ENCODE results near the gene PRX.
A peak's percentile ranks its signal among the peaks of the same experiment; 100 is the strongest.
"Not testable (repeated sequence)": the region's sequence is repeated elsewhere in the genome, so short reads cannot be mapped to it uniquely, and the experiment has no call there.

PRX gene, protein sequence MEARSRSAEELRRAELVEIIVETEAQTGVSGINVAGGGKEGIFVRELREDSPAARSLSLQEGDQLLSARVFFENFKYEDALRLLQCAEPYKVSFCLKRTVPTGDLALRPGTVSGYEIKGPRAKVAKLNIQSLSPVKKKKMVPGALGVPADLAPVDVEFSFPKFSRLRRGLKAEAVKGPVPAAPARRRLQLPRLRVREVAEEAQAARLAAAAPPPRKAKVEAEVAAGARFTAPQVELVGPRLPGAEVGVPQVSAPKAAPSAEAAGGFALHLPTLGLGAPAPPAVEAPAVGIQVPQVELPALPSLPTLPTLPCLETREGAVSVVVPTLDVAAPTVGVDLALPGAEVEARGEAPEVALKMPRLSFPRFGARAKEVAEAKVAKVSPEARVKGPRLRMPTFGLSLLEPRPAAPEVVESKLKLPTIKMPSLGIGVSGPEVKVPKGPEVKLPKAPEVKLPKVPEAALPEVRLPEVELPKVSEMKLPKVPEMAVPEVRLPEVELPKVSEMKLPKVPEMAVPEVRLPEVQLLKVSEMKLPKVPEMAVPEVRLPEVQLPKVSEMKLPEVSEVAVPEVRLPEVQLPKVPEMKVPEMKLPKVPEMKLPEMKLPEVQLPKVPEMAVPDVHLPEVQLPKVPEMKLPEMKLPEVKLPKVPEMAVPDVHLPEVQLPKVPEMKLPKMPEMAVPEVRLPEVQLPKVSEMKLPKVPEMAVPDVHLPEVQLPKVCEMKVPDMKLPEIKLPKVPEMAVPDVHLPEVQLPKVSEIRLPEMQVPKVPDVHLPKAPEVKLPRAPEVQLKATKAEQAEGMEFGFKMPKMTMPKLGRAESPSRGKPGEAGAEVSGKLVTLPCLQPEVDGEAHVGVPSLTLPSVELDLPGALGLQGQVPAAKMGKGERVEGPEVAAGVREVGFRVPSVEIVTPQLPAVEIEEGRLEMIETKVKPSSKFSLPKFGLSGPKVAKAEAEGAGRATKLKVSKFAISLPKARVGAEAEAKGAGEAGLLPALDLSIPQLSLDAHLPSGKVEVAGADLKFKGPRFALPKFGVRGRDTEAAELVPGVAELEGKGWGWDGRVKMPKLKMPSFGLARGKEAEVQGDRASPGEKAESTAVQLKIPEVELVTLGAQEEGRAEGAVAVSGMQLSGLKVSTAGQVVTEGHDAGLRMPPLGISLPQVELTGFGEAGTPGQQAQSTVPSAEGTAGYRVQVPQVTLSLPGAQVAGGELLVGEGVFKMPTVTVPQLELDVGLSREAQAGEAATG (N-terminal part only)

DNA sequence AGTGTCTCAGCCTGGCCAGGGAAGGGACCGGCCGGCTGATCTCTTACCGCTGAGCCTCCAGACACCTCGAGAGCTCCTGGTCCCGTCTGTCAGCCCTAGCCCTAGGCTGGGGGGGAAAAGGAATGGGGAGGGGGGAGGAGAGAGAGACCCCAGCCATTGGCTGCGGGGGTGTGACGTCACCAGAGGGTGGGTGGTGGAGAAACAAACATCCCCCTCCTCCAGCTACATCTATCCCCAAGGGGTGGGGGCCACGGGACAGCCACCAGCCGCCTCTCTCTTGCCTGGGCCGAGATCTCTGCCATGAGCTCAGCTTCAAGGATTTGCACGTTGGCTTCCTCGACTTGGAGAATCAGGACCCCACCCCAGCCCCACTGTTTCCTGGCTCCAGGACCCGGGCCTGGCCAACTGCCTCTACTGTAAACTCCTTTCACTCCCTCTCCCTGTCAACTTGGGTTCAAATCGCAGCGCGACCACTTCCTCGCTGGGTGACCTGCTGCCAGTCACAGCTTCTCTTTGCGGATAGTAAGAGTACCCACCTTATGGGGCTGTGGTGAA lies at the start of gene PRX:
PRX (minus strand) TSS at position 88 of the 555 bp plus-strand sequence. CDS start 5,446 bp downstream, outside the sequence.
- Histone ChIP-seq H3K27me3 (ENCODE audit: control insufficient read depth in 1 of 2, insufficient read depth in 2 of 2, low read length in 2 of 2) (no peaks in the 10 kb centered on the region), H3K36me3 (ENCODE audit: control insufficient read depth in 1 of 2, insufficient read depth in 2 of 2, low read length in 2 of 2) (no peaks in the 10 kb centered on the region), H3K4me1 (ENCODE audit: control insufficient read depth in 1 of 2, insufficient read depth in 2 of 2, low read length in 2 of 2) (peaks cover 11 to 16% of the 10 kb centered on the region in 2 donors), H3K4me3 (ENCODE audit: low read depth in 1 of 2, low read length in 2 of 2) (no peak within 1 kb of the TSS), H3K27ac (ENCODE audit: low read depth, low read length) (no peak within 1 kb of the TSS), H3K9me3 (ENCODE audit: control insufficient read depth in 1 of 2, low read length in 2 of 2) (no peaks in the 10 kb centered on the region), H3K9ac (ENCODE audit: low read depth in 1 of 2, low read length in 2 of 2) (no peak within 1 kb of the TSS)

DNA sequence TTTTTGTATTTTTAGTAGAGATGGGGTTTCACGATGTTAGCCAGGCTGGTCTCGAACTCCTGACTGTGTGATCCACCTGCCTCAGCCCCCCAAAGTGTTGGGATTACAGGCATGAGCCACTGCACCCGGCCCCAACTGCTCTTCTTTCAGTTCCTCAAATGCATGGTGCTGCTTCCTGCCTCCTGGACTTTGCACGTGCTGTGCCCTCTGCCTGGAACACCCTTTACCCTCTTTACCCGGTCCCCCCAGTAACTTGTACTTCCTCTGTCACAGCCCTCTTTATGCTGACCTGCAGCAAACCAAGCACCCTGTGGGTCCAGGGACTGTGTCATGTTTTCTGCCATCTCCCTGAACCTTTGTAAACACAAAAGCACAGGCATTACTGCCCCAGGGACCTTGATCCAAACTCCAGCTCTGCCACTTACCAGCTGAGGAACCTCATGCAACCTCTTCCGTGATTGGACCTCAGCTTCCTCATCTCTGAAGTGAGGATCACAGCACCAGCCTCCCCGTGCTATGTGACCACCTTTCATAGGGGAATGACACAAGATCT lies 48.6 kb upstream of the PRX start:
- Histone ChIP-seq H3K9ac (ENCODE audit: low read depth in 1 of 2, low read length in 2 of 2) (no peak overlapping the region), H3K27me3 (ENCODE audit: control insufficient read depth in 1 of 2, insufficient read depth in 2 of 2, low read length in 2 of 2) (peaks cover 4 to 5% of the 10 kb centered on the region in 2 donors)

DNA sequence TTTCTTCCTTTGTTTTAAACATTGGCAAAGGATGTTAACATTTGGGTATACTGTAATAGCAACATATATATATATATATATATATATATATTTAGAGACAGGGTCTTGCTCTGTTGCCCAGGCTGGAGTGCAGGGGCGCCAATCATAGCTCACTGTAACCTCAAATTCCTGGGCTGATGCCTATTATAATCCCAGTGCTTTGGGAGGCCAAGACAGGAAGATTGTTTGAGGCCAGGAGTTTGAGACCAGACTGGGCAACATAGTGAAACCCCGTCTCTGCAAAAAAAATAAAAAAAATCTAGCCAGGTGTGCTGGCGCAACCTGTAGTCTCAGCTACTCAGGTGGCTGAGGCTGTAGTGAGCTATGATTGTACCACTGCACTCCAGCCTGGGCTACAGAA lies 47.0 kb upstream of the PRX start:
- Histone ChIP-seq H3K36me3 (ENCODE audit: control insufficient read depth in 1 of 2, insufficient read depth in 2 of 2, low read length in 2 of 2) (peaks cover 0 to 3% of the 10 kb centered on the region in 2 donors), H3K27ac (ENCODE audit: low read depth, low read length) (no peak overlapping the region), H3K4me3 (ENCODE audit: low read depth in 1 of 2, low read length in 2 of 2) (no peak overlapping the region), H3K9ac (ENCODE audit: low read depth in 1 of 2, low read length in 2 of 2) (no peak overlapping the region), H3K27me3 (ENCODE audit: control insufficient read depth in 1 of 2, insufficient read depth in 2 of 2, low read length in 2 of 2) (no peaks in the 10 kb centered on the region), H3K4me1 (ENCODE audit: control insufficient read depth in 1 of 2, insufficient read depth in 2 of 2, low read length in 2 of 2) (peaks cover 14 to 22% of the 10 kb centered on the region in 2 donors), H3K9me3 (ENCODE audit: control insufficient read depth in 1 of 2, low read length in 2 of 2) (no peaks in the 10 kb centered on the region)

More for the DNA sequence above, 48.6 kb upstream of the PRX start:
- H3K9me3 ChIP-seq (ENCODE audit: control insufficient read depth in 1 of 2, low read length in 2 of 2): no peaks in the 10 kb centered on the region
- peak overlapping the region; percentile 44 for H3K27ac ChIP-seq (ENCODE audit: low read depth, low read length)
- peaks cover 26 to 30% of the 10 kb centered on the region in 2 donors for H3K4me1 ChIP-seq (ENCODE audit: control insufficient read depth in 1 of 2, insufficient read depth in 2 of 2, low read length in 2 of 2)
- H3K36me3 ChIP-seq (ENCODE audit: control insufficient read depth in 1 of 2, insufficient read depth in 2 of 2, low read length in 2 of 2): no peaks in the 10 kb centered on the region
- peak overlapping the region; percentile 11 to 16 for H3K4me3 ChIP-seq (ENCODE audit: low read depth in 1 of 2, low read length in 2 of 2)

DNA sequence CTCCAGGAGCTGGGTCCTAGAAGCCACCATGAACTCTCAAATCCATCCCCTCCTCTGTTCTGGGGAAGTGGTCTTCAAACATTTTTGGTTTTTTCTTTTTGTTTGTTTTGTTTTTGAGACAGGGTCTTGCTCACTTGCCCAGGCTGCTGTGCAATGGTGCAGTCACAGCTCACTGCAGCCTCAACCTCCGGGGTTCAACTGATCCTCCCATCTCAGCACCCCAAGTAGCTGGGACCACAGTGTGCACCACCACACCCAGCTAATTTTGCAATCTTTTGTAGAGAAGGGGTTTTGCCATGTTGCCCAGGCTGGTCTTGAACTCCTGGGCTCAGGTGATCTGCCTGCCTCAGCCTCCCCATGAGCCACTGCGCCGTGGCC lies 45.4 kb upstream of the PRX start:
- Histone ChIP-seq H3K9me3 (ENCODE audit: control insufficient read depth in 1 of 2, low read length in 2 of 2) (no peaks in the 10 kb centered on the region), H3K27me3 (ENCODE audit: control insufficient read depth in 1 of 2, insufficient read depth in 2 of 2, low read length in 2 of 2) (no peaks in the 10 kb centered on the region), H3K9ac (ENCODE audit: low read depth in 1 of 2, low read length in 2 of 2) (no peak overlapping the region), H3K4me1 (ENCODE audit: control insufficient read depth in 1 of 2, insufficient read depth in 2 of 2, low read length in 2 of 2) (peaks cover 6 to 12% of the 10 kb centered on the region in 2 donors), H3K27ac (ENCODE audit: low read depth, low read length) (no peak overlapping the region), H3K36me3 (ENCODE audit: control insufficient read depth in 1 of 2, insufficient read depth in 2 of 2, low read length in 2 of 2) (peaks cover 0 to 4% of the 10 kb centered on the region in 2 donors), H3K4me3 (ENCODE audit: low read depth in 1 of 2, low read length in 2 of 2) (no peak overlapping the region)

DNA sequence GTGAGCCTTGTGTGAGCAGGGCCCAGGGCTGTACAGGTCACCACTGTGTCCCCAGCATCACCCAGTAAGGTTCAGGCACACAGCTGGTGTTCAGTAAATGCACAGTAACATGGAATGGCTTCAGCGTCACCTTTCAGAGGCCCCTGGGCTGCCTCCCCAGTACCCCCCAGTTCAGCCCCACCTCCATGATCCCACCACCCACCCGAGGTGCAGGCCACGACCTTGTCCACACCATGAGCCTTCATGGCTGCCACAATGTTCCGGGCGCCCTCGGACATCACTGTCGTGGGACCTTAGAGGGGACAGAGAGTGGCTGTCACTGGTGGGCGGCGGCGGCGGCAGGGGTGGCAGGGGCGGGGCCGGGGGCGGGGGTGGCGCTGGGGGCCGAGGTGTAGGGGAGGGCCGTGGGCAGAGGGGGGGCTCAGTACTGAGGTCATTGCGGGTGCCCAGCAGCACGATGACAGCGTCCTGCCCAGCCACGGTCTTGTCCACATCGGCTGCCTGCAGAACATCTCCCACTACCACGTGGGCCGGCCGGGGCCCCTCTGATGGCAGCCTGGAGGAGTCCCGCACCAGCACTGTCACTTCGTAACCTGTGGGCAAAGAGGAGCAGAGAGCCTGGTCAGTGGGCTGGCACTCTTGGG lies 44.9 kb upstream of the PRX start:
- Histone ChIP-seq H3K9ac (ENCODE audit: low read depth in 1 of 2, low read length in 2 of 2) (no peak overlapping the region), H3K27ac (ENCODE audit: low read depth, low read length) (no peak overlapping the region), H3K36me3 (ENCODE audit: control insufficient read depth in 1 of 2, insufficient read depth in 2 of 2, low read length in 2 of 2) (peaks cover 0 to 4% of the 10 kb centered on the region in 2 donors), H3K9me3 (ENCODE audit: control insufficient read depth in 1 of 2, low read length in 2 of 2) (no peaks in the 10 kb centered on the region), H3K27me3 (ENCODE audit: control insufficient read depth in 1 of 2, insufficient read depth in 2 of 2, low read length in 2 of 2) (no peaks in the 10 kb centered on the region), H3K4me1 (ENCODE audit: control insufficient read depth in 1 of 2, insufficient read depth in 2 of 2, low read length in 2 of 2) (peaks cover 6 to 11% of the 10 kb centered on the region in 2 donors), H3K4me3 (ENCODE audit: low read depth in 1 of 2, low read length in 2 of 2) (no peak overlapping the region)

DNA sequence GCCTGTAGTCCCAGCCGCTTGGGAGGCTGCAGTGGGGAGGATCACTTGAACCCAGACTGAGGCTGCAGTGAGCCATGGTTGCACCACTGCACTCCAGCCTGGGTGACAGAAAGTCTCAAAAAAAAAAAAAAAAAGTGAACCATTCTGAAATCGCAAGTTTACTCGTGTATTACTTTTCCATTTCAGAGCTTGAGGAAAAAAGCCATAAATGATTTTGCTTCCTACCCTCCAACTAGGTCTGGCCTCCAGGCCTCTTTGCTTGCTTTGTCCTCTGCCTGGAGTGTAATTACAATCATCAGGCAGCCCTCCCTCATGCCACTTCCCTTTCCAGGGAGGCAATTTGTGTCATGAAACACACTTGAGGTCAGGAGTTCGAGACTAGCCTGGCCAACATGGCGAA lies 43.9 kb upstream of the PRX start:
- no peak overlapping the region for H3K27ac ChIP-seq (ENCODE audit: low read depth, low read length)
- no peaks in the 10 kb centered on the region for H3K9me3 ChIP-seq (ENCODE audit: control insufficient read depth in 1 of 2, low read length in 2 of 2)
- peaks cover 6 to 7% of the 10 kb centered on the region in 2 donors for H3K4me1 ChIP-seq (ENCODE audit: control insufficient read depth in 1 of 2, insufficient read depth in 2 of 2, low read length in 2 of 2)
- no peak overlapping the region for H3K4me3 ChIP-seq (ENCODE audit: low read depth in 1 of 2, low read length in 2 of 2)
- H3K27me3 ChIP-seq (ENCODE audit: control insufficient read depth in 1 of 2, insufficient read depth in 2 of 2, low read length in 2 of 2): no peaks in the 10 kb centered on the region
- H3K36me3 ChIP-seq (ENCODE audit: control insufficient read depth in 1 of 2, insufficient read depth in 2 of 2, low read length in 2 of 2): peaks cover 0 to 4% of the 10 kb centered on the region in 2 donors
- no peak overlapping the region for H3K9ac ChIP-seq (ENCODE audit: low read depth in 1 of 2, low read length in 2 of 2)

DNA sequence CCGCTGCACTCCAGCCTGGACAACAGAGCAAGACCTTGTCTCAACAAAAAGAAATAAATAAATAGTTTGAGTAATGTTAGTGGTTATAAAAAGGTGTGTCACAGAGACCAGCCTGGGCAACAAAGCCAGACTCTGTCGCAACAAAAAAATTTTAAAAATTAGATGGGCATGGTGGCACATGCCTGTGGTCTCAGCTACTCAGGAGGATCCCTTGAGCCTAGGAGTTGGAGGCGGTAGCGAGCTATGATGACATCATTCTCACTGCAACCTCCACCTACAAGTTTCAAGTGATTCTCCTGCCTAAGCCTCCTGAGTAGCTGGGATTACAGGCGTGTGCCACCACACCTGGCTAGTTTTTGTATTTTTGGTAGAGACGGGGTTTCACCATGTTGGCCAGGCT lies 40.8 kb upstream of the PRX start:
- not testable (repeated sequence) for H3K4me3 ChIP-seq (ENCODE audit: low read depth in 1 of 2, low read length in 2 of 2); H3K9me3 ChIP-seq (ENCODE audit: control insufficient read depth in 1 of 2, low read length in 2 of 2); H3K9ac ChIP-seq (ENCODE audit: low read depth in 1 of 2, low read length in 2 of 2); H3K4me1 ChIP-seq (ENCODE audit: control insufficient read depth in 1 of 2, insufficient read depth in 2 of 2, low read length in 2 of 2); H3K27me3 ChIP-seq (ENCODE audit: control insufficient read depth in 1 of 2, insufficient read depth in 2 of 2, low read length in 2 of 2); H3K27ac ChIP-seq (ENCODE audit: low read depth, low read length)
- peaks cover 0 to 10% of the 10 kb centered on the region in 2 donors for H3K36me3 ChIP-seq (ENCODE audit: control insufficient read depth in 1 of 2, insufficient read depth in 2 of 2, low read length in 2 of 2)

DNA sequence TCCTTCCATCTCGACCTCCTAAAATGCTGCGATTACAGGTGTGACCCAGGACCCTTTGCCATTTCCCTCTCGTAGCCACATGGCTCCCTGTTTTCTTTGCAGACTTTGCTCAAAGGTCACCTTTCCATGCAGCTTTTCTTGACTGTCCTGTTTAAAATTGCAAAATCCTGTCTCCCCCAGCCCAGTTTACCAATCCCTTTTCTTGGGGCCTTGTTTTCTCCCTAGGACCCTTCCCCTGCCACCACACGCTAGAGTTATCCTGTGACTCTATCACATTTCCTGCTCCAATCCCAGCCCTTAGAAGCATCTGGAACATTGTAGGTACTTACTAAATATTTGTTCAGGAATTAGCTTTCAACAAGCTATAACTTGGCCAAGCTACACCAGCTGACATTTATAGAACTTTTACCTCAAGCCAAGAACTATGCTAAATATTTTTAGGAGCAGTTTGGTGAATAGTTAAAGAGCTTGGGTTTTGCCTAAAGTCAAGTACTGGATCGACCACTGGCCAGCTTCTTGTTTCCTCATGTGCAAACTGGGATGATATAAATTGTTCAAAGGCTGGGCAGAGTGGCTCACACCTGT lies 40.1 kb upstream of the PRX start:
- H3K9ac ChIP-seq (ENCODE audit: low read depth in 1 of 2, low read length in 2 of 2): no peak overlapping the region
- no peaks in the 10 kb centered on the region for H3K27me3 ChIP-seq (ENCODE audit: control insufficient read depth in 1 of 2, insufficient read depth in 2 of 2, low read length in 2 of 2)
- no peaks in the 10 kb centered on the region for H3K4me1 ChIP-seq (ENCODE audit: control insufficient read depth in 1 of 2, insufficient read depth in 2 of 2, low read length in 2 of 2)
- no peaks in the 10 kb centered on the region for H3K9me3 ChIP-seq (ENCODE audit: control insufficient read depth in 1 of 2, low read length in 2 of 2)
- H3K4me3 ChIP-seq (ENCODE audit: low read depth in 1 of 2, low read length in 2 of 2): no peak overlapping the region
- H3K36me3 ChIP-seq (ENCODE audit: control insufficient read depth in 1 of 2, insufficient read depth in 2 of 2, low read length in 2 of 2): peaks cover 0 to 10% of the 10 kb centered on the region in 2 donors
- H3K27ac ChIP-seq (ENCODE audit: low read depth, low read length): no peak overlapping the region

DNA sequence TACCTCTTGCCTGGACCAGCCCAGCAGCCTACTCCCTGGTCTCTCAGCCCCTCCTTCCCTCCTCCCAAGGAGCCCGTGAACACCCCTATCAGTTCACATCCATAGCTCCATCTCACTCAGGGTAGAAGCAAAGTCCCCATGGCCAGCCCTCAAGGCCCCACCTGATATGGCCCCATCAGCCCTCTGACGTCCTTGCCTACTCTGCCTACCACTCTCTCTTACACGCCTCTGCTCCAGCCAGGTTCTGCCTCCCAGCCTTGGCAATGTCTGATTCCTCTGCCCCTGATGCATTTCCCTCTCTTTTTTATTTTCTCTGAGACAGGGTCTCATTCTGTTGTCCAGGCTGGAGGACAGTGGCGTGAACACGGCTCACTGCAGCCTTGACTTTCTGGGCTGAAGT lies 38.8 kb upstream of the PRX start:
- Histone ChIP-seq H3K36me3 (ENCODE audit: control insufficient read depth in 1 of 2, insufficient read depth in 2 of 2, low read length in 2 of 2) (peaks cover 6 to 18% of the 10 kb centered on the region in 2 donors), H3K4me1 (ENCODE audit: control insufficient read depth in 1 of 2, insufficient read depth in 2 of 2, low read length in 2 of 2) (no peaks in the 10 kb centered on the region), H3K27ac (ENCODE audit: low read depth, low read length) (no peak overlapping the region)

More for the DNA sequence above, 38.8 kb upstream of the PRX start:
- H3K9me3 ChIP-seq (ENCODE audit: control insufficient read depth in 1 of 2, low read length in 2 of 2): no peaks in the 10 kb centered on the region
- no peaks in the 10 kb centered on the region for H3K27me3 ChIP-seq (ENCODE audit: control insufficient read depth in 1 of 2, insufficient read depth in 2 of 2, low read length in 2 of 2)
- no peak overlapping the region for H3K9ac ChIP-seq (ENCODE audit: low read depth in 1 of 2, low read length in 2 of 2)
- H3K4me3 ChIP-seq (ENCODE audit: low read depth in 1 of 2, low read length in 2 of 2): no peak overlapping the region
